A549 treated with CORT108297 at 1 μM for 4 hours (cell line): ENCODE results near the gene YTHDC1. TPM values are rescaled to one million over a fixed set of nuclear protein-coding genes. Genes with fewer than 3 reads are reported as not detected.

Source experiments
- total RNA-seq: library from RNA; stranded (reverse); fragments of 200-300 nt; extraction: Qiagen RNA extraction; gene quantifications from 5 replicates; pipeline ENCODE4 v1.2.3, GENCODE V29; 2022

YTHDC1 gene
- 30.3 to 44.6 TPM (median 32.7 TPM) in 5 replicates for total RNA-seq

GRCh38 chr4:68349649-68350360 is at the start of gene YTHDC1:
Gene YTHDC1 (minus strand): TSS chr4:68350090. CDS start chr4:68349753, 337 bp downstream.

Other genes starting within 250 kb of the YTHDC1 start
- gene TMPRSS11F, start 220.2 kb downstream of the YTHDC1 start, total RNA-seq: not detected in 5 replicates
- not detected in 5 replicates for gene TMPRSS11B, start 104.4 kb downstream of the YTHDC1 start, total RNA-seq
- not detected in 5 replicates for gene TMPRSS11E, start 97.4 kb upstream of the YTHDC1 start, total RNA-seq
- not detected in 5 replicates for gene UGT2B17, start 226.2 kb upstream of the YTHDC1 start, total RNA-seq